K562 (cell line): ENCODE results near the gene MED29. TPM values are rescaled to one million over a fixed set of nuclear protein-coding genes. Genes with fewer than 3 reads are reported as not detected.
A peak's percentile ranks its signal among the peaks of the same experiment; 100 is the strongest.

Experiments
- ATAC-seq: fragments of 200-7000 bp; cut with Tn5 transposase; 3 replicates; pipeline ENCODE4 v1.9.1; 2020; ENCODE audit warnings: moderate library complexity
- BruUV-seq: library from RNA; stranded (reverse); fragments of 400-500 nt; replicated peaks from 2 replicates; lab custom pipeline; 2021; lab: Mats Ljungman, UMichigan
- CTCF ChIA-PET: fragments of 300-600 bp; formaldehyde crosslinking; extraction: SDS; loops from one replicate; lab custom pipeline; 2021; ENCODE audit warnings: low intra/inter-chr PET ratio; lab: Yijun Ruan, JAX
- POLR2A ChIA-PET: fragments of 300-600, 350-650 bp; sonication (Branson Sonifier 250); formaldehyde crosslinking; extraction: SDS; loops from one replicate; lab custom pipeline; 2021; ENCODE audit warnings: antibody characterized with exemption, inconsistent platforms; lab: Yijun Ruan, JAX
- DNase-seq, 4 experiments: peaks; one replicate each; pipeline versions ENCODE4 v3.0.0 to v3.0.0-alpha.2; 2011 to 2018; ENCODE audit warnings: low spot score in 3 of 4, mixed read lengths in 3 of 4; ENCODE audit errors: extremely low read depth in 1 of 4
- FAIRE-seq: peaks from 2 replicates; lab custom pipeline; 2011; peaks lifted over from hg19 to GRCh38; lab: Jason Lieb, UNC
- H2AFZ ChIP-seq: 2 replicates; pipeline ENCODE4 v1.6.0; 2011; ENCODE audit warnings: low read depth, low read length, control low read depth, inconsistent platforms
- H3K27ac ChIP-seq: fragments of 200-600 bp; 3 replicates; pipeline ENCODE4 v1.8.0; 2011; ENCODE audit warnings: low read depth, mild to moderate bottlenecking, control low read depth, inconsistent platforms, low read length, moderate library complexity, mixed read lengths; ENCODE audit errors: extremely low read depth
- H3K27me3 ChIP-seq, 2 experiments: fragments of 300-600 bp in 1 of 2; 2 replicates in 1 of 2; 3 replicates in 1 of 2; pipeline versions ENCODE4 v1.6.0 to v1.8.0; 2011; ENCODE audit warnings: inconsistent platforms in 2 of 2, low read length in 2 of 2, mild to moderate bottlenecking in 1 of 2, mixed read lengths in 1 of 2, moderate library complexity in 1 of 2; ENCODE audit not compliant: control insufficient read depth in 2 of 2, insufficient read depth in 2 of 2
- H3K36me3 ChIP-seq: fragments of 300-600 bp; 3 replicates; pipeline ENCODE4 v1.8.0; 2011; ENCODE audit warnings: mild to moderate bottlenecking, low read length, inconsistent platforms; ENCODE audit not compliant: control insufficient read depth, insufficient read depth
- H3K4me1 ChIP-seq, 2 experiments: fragments of 200-600 bp in 1 of 2; replicated peaks in 1 of 2; 2 replicates in 1 of 2; 3 replicates in 1 of 2; pipeline versions ENCODE4 v1.5.1 to v1.8.0; 2011; ENCODE audit warnings: inconsistent platforms in 2 of 2, low read length in 2 of 2, mild to moderate bottlenecking in 1 of 2, mixed read lengths in 1 of 2, moderate library complexity in 1 of 2; ENCODE audit not compliant: control insufficient read depth in 2 of 2, insufficient read depth in 2 of 2
- H3K4me2 ChIP-seq: 2 replicates; pipeline ENCODE4 v1.6.1; 2011; ENCODE audit warnings: low read length, control low read depth, inconsistent platforms, mixed read lengths; ENCODE audit not compliant: insufficient read depth
- H3K4me3 ChIP-seq: fragments of 200-600 bp; sonication (generic), shearing (Covaris generic); 2 replicates; pipeline ENCODE4 v1.5.1; 2016; ENCODE audit warnings: control low read depth, inconsistent platforms
- H3K79me2 ChIP-seq: fragments of 200-600 bp; 3 replicates; pipeline ENCODE4 v1.8.0; 2011; ENCODE audit warnings: low read length, inconsistent platforms; ENCODE audit not compliant: control insufficient read depth, insufficient read depth
- H3K9ac ChIP-seq, 2 experiments: 2 replicates each; pipeline versions ENCODE4 v1.6.0 to v1.6.1; 2011; ENCODE audit warnings: low read depth in 2 of 2, low read length in 2 of 2, control low read depth in 1 of 2, inconsistent platforms in 1 of 2, mild to moderate bottlenecking in 1 of 2, mixed read lengths in 1 of 2; ENCODE audit not compliant: insufficient read depth in 1 of 2
- H3K9me1 ChIP-seq: one replicate; pipeline ENCODE4 v1.6.0; 2011; ENCODE audit warnings: inconsistent platforms, mild to moderate bottlenecking, low read length, moderate library complexity; ENCODE audit not compliant: control insufficient read depth, insufficient read depth
- H3K9me3 ChIP-seq: replicated peaks from 2 replicates; pipeline ENCODE4 v1.5.1; 2011; ENCODE audit warnings: low read depth, low read length, inconsistent platforms; ENCODE audit not compliant: control insufficient read depth, insufficient read depth
- H4K20me1 ChIP-seq: replicated peaks from 2 replicates; pipeline ENCODE4 v1.6.1; 2011; ENCODE audit warnings: low read length, inconsistent platforms, mixed read lengths; ENCODE audit not compliant: control insufficient read depth, insufficient read depth
- ESRRA ChIP-seq: fragments of 450-650 bp; IDR thresholded peaks from 2 replicates; pipeline ENCODE4 v1.6.1; 2014; ENCODE audit warnings: low read depth, mild to moderate bottlenecking, moderate library complexity, borderline replicate concordance
- HDAC3 ChIP-seq: fragments of 450-650 bp; IDR thresholded peaks from 2 replicates; pipeline ENCODE4 v1.6.1; 2018; ENCODE audit warnings: borderline replicate concordance, mild to moderate bottlenecking, moderate library complexity; ENCODE audit not compliant: partially characterized antibody
- HDAC6 ChIP-seq: IDR thresholded peaks from 2 replicates; pipeline ENCODE4 v1.6.1; 2012; ENCODE audit warnings: low read depth, mild to moderate bottlenecking, control low read depth, inconsistent platforms, low read length, moderate library complexity
- KAT8 ChIP-seq: fragments of 450-650 bp; IDR thresholded peaks from 2 replicates; pipeline ENCODE4 v1.6.1; 2016; ENCODE audit warnings: low read depth, mild to moderate bottlenecking
- MEIS2 ChIP-seq: fragments of 450-650 bp; IDR thresholded peaks from 2 replicates; pipeline ENCODE4 v1.6.1; 2014; ENCODE audit warnings: mild to moderate bottlenecking; ENCODE audit not compliant: partially characterized antibody
- SIX5 ChIP-seq, 2 experiments: IDR thresholded peaks; 2 replicates each; pipeline ENCODE4 v1.6.1; 2011; ENCODE audit warnings: low read length in 2 of 2, borderline replicate concordance in 1 of 2, low read depth in 1 of 2, mild to moderate bottlenecking in 1 of 2, moderate library complexity in 1 of 2; ENCODE audit not compliant: insufficient read depth in 1 of 2
- SMAD4 ChIP-seq: fragments of 250-450 bp; sonication (Bioruptor Pico); conservative IDR thresholded peaks from 2 replicates; pipeline ENCODE4 v1.8.0; 2021; ENCODE audit warnings: inconsistent platforms, mild to moderate bottlenecking, moderate library complexity
- WGBS: fragments of 100-300 bp; shearing (Covaris generic); methylation state at CpG from one replicate; pipeline ENCODE4 v1.1.6; 2016; ENCODE audit warnings: low coverage, mixed read lengths; ENCODE audit not compliant: insufficient coverage; ENCODE audit errors: missing lambda C conversion rate; 5-methylcytosine and 5-hydroxymethylcytosine counted together
- in situ Hi-C: fragments of 300-500 bp; cut with MboI; formaldehyde crosslinking; loops from 4 replicates; pipeline ENCODE4 v1.15.0; 2018; ENCODE audit warnings: inconsistent platforms, mixed read lengths
- intact Hi-C: fragments of 100-400 bp; cut with micrococcal nuclease; formaldehyde crosslinking; loops from 2 replicates; pipeline ENCODE4 v1.14.2; 2022
- polyA plus RNA-seq, 8 experiments: library from polyadenylated mRNA; depleted of rRNA in 4 of 8; stranded (reverse) in 5 of 8; unstranded in 3 of 8; fragments of >200 nt; fragmentation: Nextera tagmentation in 2 of 8; fragmentation: Illumina TruSeq in 1 of 8; extraction: Ambion mirVana in 2 of 8; extraction: Trizol in 1 of 8; gene quantifications; 2 replicates each; pipeline versions ENCODE4 v1.2.1 to v1.2.3, GENCODE V29; 2011 to 2014; ENCODE audit warnings: inconsistent platforms in 1 of 8, missing spikeins in 1 of 8
- total RNA-seq, 7 experiments: library from RNA; depleted of rRNA in 6 of 7; stranded (reverse); fragments of >200 nt in 6 of 7; fragmentation: Illumina TruSeq in 2 of 7; extraction: Trizol in 2 of 7; gene quantifications; 2 replicates each; pipeline versions ENCODE4 v1.2.1 to v1.2.3, GENCODE V29; 2011 to 2021; ENCODE audit warnings: low replicate concordance in 1 of 7
- TF ChIP-seq, protein P1 (sequence below): fragments of 450-650 bp; IDR thresholded peaks from 2 replicates; pipeline ENCODE4 v1.6.1; 2016; ENCODE audit warnings: low read depth

MED29 gene
- total and polyA plus RNA-seq, 9 of the 15 experiments (the other 6 are each of a cell fraction or from before 2014, with no cell fraction given), result 1.8 to 22.6 (median 12.4) TPM

DNA sequence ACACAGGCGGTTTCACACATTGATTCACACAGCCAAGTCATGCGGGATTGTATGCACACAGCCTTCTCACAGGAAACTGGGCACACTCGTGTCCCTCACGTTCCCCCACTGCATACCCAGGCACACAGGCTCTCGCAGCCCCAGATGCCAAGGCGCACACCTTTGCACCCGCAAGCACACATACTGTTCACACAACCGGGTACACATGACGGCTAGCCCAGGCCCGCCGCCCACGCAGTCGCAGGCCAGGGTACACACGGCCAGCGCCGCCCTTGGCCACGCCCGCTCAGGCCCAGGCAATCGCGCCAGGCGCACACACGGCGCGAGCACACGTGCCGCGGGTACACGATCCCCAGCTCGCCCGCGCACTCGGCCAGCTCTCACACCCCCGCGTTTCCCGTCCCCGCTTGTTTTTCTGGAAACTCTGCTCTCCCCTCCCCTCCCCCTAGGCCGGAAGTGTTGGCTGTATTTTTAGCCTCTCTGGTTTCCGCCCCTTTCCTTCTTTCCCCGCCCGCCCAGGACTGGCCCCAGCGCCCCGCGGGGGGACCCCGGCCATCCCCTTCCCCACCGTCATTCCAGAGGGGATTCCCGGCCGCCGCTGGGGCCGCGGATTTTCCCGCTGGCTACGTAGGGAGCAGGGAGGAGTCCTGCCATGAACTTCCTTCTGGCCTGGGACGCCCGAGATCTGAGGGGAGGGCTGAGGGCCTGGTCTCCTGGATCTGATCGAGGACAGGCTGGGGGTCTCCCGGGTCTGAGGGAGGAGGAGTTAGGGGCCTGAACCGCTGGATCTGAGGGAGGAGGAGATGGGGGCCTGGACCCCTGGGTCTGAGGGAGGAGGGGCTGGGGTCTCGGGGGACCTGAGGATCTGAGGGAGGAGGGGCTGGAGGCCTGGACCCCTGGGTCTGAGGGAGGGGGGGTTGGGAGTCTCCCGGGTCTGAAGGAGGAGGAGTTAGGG, 11.4 kb downstream of the MED29 start:
- H3K79me2 ChIP-seq, result peaks cover 16% of the 10 kb centered on the region
- in situ Hi-C loops, result no loop called here
- WGBS, result 6% methylated on average over 36 of the region's 59 CpGs
- H3K9me3 ChIP-seq, result no peaks in the 10 kb centered on the region
- peak overlapping the region; percentile 86 for H2AFZ ChIP-seq
- intact Hi-C loops, result no loop called here
- peaks cover 60 to 77% of the 10 kb centered on the region in 2 experiments for H3K4me1 ChIP-seq
- peaks cover 3% of the 10 kb centered on the region for H3K9me1 ChIP-seq
- H3K4me3 ChIP-seq, result peak overlapping the region; percentile 41
- ATAC-seq (peak; percentile 52), DNase-seq (peak; percentile 82 to 94 (median 85)), FAIRE-seq (no peak)
- H3K9ac ChIP-seq, result peak overlapping the region; percentile 90 to 96
- peaks cover 3% of the 10 kb centered on the region; the same call in 1 of the 3 replicates for H3K36me3 ChIP-seq
- H3K27ac ChIP-seq, result peak overlapping the region; percentile 98
- no peaks in the 10 kb centered on the region for H4K20me1 ChIP-seq
- peak overlapping the region; percentile 80 for H3K4me2 ChIP-seq
- H3K27me3 ChIP-seq, result no peaks in the 10 kb centered on the region
- CTCF ChIA-PET, result interaction anchor here (2.5 kb wide), 1 partner anchor 10 kb away, joined by 10 read pairs; the partner anchor contains the start of gene PLEKHG2
- POLR2A ChIA-PET, result interaction anchor here (0.6 to 2.3 kb wide), 3 partner anchors 11 to 137 kb away, joined by 3 to 23 read pairs (median 4); partner anchors contain the start of genes MED29, PAF1 and RPS16
- BruUV-seq, result no TSS peak
- TF ChIP-seq MEIS2, result peak; percentile 27
- peak; percentile 94 for TF ChIP-seq SMAD4 (CRISPR knock-in tag)
- no peak for TF ChIP-seq HDAC6
- TF ChIP-seq, protein P1, sequence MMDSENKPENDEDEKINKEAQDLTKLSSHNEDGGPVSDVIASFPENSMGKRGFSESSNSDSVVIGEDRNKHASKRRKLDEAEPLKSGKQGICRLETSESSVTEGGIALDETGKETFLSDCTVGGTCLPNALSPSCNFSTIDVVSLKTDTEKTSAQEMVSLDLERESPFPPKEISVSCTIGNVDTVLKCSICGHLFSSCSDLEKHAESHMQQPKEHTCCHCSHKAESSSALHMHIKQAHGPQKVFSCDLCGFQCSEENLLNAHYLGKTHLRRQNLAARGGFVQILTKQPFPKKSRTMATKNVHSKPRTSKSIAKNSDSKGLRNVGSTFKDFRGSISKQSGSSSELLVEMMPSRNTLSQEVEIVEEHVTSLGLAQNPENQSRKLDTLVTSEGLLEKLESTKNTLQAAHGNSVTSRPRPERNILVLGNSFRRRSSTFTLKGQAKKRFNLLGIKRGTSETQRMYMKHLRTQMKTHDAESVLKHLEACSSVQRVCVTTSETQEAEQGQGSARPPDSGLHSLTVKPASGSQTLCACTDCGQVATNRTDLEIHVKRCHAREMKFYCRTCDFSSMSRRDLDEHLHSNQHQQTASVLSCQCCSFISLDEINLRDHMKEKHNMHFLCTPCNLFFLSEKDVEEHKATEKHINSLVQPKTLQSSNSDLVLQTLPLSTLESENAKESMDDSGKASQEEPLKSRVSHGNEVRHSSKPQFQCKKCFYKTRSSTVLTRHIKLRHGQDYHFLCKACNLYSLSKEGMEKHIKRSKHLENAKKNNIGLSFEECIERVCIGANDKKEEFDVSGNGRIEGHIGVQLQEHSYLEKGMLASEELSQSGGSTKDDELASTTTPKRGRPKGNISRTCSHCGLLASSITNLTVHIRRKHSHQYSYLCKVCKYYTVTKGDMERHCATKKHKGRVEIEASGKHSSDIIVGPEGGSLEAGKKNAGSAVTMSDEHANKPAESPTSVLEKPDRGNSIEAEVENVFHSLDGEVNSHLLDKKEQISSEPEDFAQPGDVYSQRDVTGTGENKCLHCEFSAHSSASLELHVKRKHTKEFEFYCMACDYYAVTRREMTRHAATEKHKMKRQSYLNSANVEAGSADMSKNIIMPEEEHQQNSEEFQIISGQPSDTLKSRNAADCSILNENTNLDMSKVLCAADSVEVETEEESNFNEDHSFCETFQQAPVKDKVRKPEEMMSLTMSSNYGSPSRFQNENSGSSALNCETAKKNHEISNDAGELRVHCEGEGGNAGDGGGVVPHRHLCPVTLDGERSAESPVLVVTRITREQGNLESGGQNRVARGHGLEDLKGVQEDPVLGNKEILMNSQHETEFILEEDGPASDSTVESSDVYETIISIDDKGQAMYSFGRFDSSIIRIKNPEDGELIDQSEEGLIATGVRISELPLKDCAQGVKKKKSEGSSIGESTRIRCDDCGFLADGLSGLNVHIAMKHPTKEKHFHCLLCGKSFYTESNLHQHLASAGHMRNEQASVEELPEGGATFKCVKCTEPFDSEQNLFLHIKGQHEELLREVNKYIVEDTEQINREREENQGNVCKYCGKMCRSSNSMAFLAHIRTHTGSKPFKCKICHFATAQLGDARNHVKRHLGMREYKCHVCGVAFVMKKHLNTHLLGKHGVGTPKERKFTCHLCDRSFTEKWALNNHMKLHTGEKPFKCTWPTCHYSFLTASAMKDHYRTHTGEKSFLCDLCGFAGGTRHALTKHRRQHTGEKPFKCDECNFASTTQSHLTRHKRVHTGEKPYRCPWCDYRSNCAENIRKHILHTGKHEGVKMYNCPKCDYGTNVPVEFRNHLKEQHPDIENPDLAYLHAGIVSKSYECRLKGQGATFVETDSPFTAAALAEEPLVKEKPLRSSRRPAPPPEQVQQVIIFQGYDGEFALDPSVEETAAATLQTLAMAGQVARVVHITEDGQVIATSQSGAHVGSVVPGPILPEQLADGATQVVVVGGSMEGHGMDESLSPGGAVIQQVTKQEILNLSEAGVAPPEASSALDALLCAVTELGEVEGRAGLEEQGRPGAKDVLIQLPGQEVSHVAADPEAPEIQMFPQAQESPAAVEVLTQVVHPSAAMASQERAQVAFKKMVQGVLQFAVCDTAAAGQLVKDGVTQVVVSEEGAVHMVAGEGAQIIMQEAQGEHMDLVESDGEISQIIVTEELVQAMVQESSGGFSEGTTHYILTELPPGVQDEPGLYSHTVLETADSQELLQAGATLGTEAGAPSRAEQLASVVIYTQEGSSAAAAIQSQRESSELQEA, result no peak
- peak; percentile 58 for TF ChIP-seq HDAC3
- TF ChIP-seq KAT8, result no peak
- TF ChIP-seq ESRRA, result peak; percentile 68; the same call in 1 of the 2 replicates
- TF ChIP-seq SIX5 (IDR thresholded peaks at IDR 0.05; ENCODE audit: borderline replicate concordance in 1 of 2, insufficient read depth in 1 of 2, low read depth in 1 of 2, low read length in 2 of 2), result no peak
